Fibroblast of lung (primary cell): ENCODE measurements around the gene GABRB2. TPM values are rescaled to one million over a fixed set of nuclear protein-coding genes. Genes with fewer than 3 reads are reported as not detected.

Experiments used
- DNase-seq, 2 donors: peaks; one replicate each; pipeline versions ENCODE4 v3.0.0 to v3.0.0-alpha.2; 2010; ENCODE audit warnings: low read depth in 2 of 2
- H2AFZ ChIP-seq: 2 replicates; pipeline ENCODE4 v1.5.1; 2012; ENCODE audit warnings: low read length, control low read depth, inconsistent platforms
- H3K27ac ChIP-seq: 2 replicates; pipeline ENCODE4 v1.5.1; 2011; ENCODE audit warnings: low read length, control low read depth; ENCODE audit not compliant: insufficient read depth
- H3K27me3 ChIP-seq: 2 replicates; pipeline ENCODE4 v1.5.1; 2011; ENCODE audit warnings: mild to moderate bottlenecking, low read length; ENCODE audit not compliant: control insufficient read depth, insufficient read depth
- H3K36me3 ChIP-seq: 2 replicates; pipeline ENCODE4 v1.5.1; 2011; ENCODE audit warnings: low read length; ENCODE audit not compliant: control insufficient read depth, insufficient read depth
- H3K4me1 ChIP-seq: 2 replicates; pipeline ENCODE4 v1.5.1; 2011; ENCODE audit warnings: low read length; ENCODE audit not compliant: control insufficient read depth, insufficient read depth; ENCODE audit errors: extremely low read depth
- H3K4me2 ChIP-seq: 2 replicates; pipeline ENCODE4 v1.5.1; 2011; ENCODE audit warnings: low read length, control low read depth; ENCODE audit not compliant: insufficient read depth; ENCODE audit errors: extremely low read depth
- H3K4me3 ChIP-seq, 4 experiments: fragments of 200-600 bp in 1 of 4; sonication (generic) in 1 of 4; replicated peaks in 1 of 4; 2 replicates each; pipeline ENCODE4 v1.5.1; 2011 to 2016; ENCODE audit warnings: low read length in 4 of 4, low read depth in 3 of 4, mild to moderate bottlenecking in 3 of 4, control low read depth in 2 of 4, inconsistent platforms in 1 of 4, mixed read lengths in 1 of 4; ENCODE audit not compliant: insufficient read depth in 1 of 4; ENCODE audit errors: control extremely low read depth in 1 of 4
- H3K79me2 ChIP-seq: 2 replicates; pipeline ENCODE4 v1.5.1; 2012; ENCODE audit warnings: mild to moderate bottlenecking, low read length, inconsistent platforms; ENCODE audit not compliant: control insufficient read depth, insufficient read depth
- H3K9ac ChIP-seq: 2 replicates; pipeline ENCODE4 v1.5.1; 2011; ENCODE audit warnings: mild to moderate bottlenecking, low read length, control low read depth; ENCODE audit not compliant: insufficient read depth
- H3K9me3 ChIP-seq: 2 replicates; pipeline ENCODE4 v1.5.1; 2012; ENCODE audit warnings: low read depth, low read length; ENCODE audit not compliant: control insufficient read depth, insufficient read depth
- H4K20me1 ChIP-seq: 2 replicates; pipeline ENCODE4 v1.5.1; 2011; ENCODE audit warnings: low read length; ENCODE audit not compliant: control insufficient read depth, insufficient read depth; ENCODE audit errors: extremely low read depth
- EZH2 ChIP-seq: IDR thresholded peaks from 2 replicates; pipeline ENCODE4 v1.5.1; 2012; ENCODE audit warnings: low read length, control low read depth, mild to moderate bottlenecking; ENCODE audit errors: missing control alignments
- polyA plus RNA-seq, 2 donors: library from polyadenylated mRNA; depleted of rRNA in 1 of 2; stranded (reverse) in 1 of 2; unstranded in 1 of 2; fragments of >200 nt; gene quantifications; 2 replicates each; pipeline ENCODE4 v1.2.1, GENCODE V29; 2011 to 2012; ENCODE audit warnings: missing spikeins in 1 of 2
- total RNA-seq: library from RNA; depleted of rRNA; stranded (reverse); fragments of >200 nt; gene quantifications from 2 replicates; pipeline ENCODE4 v1.2.1, GENCODE V29; 2014
- TF ChIP-seq, protein P1 (sequence below), 2 donors: IDR thresholded peaks in 1 of 2; conservative IDR thresholded peaks in 1 of 2; 1 replicate in 1 of 2; 2 replicates in 1 of 2; pipeline ENCODE4 v1.5.1; 2011 to 2012; ENCODE audit warnings: low read length in 2 of 2, control low read depth in 1 of 2, inconsistent platforms in 1 of 2, low read depth in 1 of 2, mild to moderate bottlenecking in 1 of 2

Gene GABRB2
- total and polyA plus RNA-seq, 2 donors (not counting 1 experiment from before 2014, with no cell fraction given): under 0.01 to 0.01 TPM

DNA sequence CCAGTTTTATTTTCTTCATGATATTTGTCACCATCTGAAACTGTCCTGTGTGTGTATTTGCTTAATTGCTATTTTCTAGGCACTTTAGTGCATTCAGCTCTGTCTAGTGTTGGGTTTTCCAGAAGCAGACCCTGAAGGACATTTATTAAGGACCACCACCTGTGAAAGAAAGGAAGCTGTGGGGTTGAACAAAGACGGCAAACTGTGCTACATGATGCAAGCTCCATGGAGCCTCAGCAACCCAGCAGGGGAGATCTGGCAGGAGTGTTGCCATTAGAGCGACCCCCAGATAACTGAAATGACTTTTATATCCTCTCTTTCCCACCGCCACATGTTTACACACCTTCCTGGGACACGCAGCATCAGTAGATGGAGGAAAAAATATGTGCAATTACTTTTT, 125.5 kb downstream of the GABRB2 start:
- DNase-seq: no peak
- H3K36me3 ChIP-seq: no peaks in the 10 kb centered on the region
- H3K27me3 ChIP-seq: no peaks in the 10 kb centered on the region
- H3K4me3 ChIP-seq: no peak overlapping the region
- no peaks in the 10 kb centered on the region for H3K9me3 ChIP-seq
- H3K4me2 ChIP-seq: no peak overlapping the region
- H3K4me1 ChIP-seq: no peaks in the 10 kb centered on the region
- no peaks in the 10 kb centered on the region for H3K79me2 ChIP-seq
- H3K9ac ChIP-seq: no peak overlapping the region
- no peak overlapping the region for H3K27ac ChIP-seq
- TF ChIP-seq, protein P1, sequence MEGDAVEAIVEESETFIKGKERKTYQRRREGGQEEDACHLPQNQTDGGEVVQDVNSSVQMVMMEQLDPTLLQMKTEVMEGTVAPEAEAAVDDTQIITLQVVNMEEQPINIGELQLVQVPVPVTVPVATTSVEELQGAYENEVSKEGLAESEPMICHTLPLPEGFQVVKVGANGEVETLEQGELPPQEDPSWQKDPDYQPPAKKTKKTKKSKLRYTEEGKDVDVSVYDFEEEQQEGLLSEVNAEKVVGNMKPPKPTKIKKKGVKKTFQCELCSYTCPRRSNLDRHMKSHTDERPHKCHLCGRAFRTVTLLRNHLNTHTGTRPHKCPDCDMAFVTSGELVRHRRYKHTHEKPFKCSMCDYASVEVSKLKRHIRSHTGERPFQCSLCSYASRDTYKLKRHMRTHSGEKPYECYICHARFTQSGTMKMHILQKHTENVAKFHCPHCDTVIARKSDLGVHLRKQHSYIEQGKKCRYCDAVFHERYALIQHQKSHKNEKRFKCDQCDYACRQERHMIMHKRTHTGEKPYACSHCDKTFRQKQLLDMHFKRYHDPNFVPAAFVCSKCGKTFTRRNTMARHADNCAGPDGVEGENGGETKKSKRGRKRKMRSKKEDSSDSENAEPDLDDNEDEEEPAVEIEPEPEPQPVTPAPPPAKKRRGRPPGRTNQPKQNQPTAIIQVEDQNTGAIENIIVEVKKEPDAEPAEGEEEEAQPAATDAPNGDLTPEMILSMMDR (conservative IDR thresholded peaks at IDR 0.05 in 1 of 2, IDR thresholded peaks at IDR 0.05 in 1 of 2; ENCODE audit: low read depth in 1 of 2, low read length in 2 of 2): no peak
- no peak for TF ChIP-seq EZH2
- no peak overlapping the region for H2AFZ ChIP-seq
- no peaks in the 10 kb centered on the region for H4K20me1 ChIP-seq

DNA sequence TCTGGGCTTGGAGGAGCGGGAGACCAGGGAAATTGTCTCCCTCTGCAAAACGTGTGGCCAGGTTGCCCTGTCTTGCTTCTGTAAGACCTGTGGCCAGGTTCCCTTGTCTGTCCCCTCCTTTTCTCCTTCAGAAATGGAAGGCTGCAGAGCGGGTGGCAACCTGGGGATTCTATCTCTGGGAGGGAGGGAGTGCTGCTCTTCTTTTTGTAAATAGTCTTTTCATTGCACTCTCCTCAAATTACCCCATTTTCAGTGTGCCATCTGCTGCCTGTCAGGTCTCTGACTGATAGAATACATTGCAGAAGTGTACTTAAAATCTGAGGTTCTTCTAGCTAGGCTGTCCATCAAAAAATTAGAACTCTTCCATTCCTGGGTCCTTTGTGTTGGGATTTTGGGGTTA, 126.0 kb downstream of the GABRB2 start:
- H3K9ac ChIP-seq: no peak overlapping the region
- no peak for DNase-seq
- TF ChIP-seq, protein P1 (conservative IDR thresholded peaks at IDR 0.05 in 1 of 2, IDR thresholded peaks at IDR 0.05 in 1 of 2; ENCODE audit: low read depth in 1 of 2, low read length in 2 of 2): no peak
- TF ChIP-seq EZH2: no peak
- H3K4me1 ChIP-seq: no peaks in the 10 kb centered on the region
- H3K27ac ChIP-seq: no peak overlapping the region
- no peak overlapping the region for H3K4me3 ChIP-seq
- H3K4me2 ChIP-seq: no peak overlapping the region
- no peaks in the 10 kb centered on the region for H3K36me3 ChIP-seq
- no peak overlapping the region for H2AFZ ChIP-seq
- no peaks in the 10 kb centered on the region for H3K79me2 ChIP-seq
- H3K27me3 ChIP-seq: no peaks in the 10 kb centered on the region
- H4K20me1 ChIP-seq: no peaks in the 10 kb centered on the region
- no peaks in the 10 kb centered on the region for H3K9me3 ChIP-seq

DNA sequence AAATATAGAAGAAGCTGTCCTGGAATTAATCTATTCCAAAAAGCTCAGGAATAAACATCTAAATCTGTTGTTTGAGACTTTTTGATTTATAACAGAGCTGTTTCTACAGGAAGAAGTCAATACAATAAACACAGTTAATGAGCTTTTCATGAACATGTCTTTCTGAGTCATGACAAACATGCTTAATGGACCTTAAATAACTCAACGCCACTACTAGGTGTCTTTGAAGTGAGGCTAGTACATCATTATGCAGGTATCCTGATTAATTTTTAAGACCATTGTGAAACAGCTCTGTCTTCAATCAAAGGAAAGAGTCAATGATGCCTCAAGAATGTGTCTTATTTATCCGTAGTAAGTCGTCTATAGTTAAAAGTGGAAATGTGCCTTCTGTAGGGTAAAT, 131.6 kb downstream of the GABRB2 start:
- DNase-seq: no peak
- no peak overlapping the region for H3K4me2 ChIP-seq
- H3K4me3 ChIP-seq: no peak overlapping the region
- H3K9ac ChIP-seq: no peak overlapping the region
- TF ChIP-seq, protein P1 (conservative IDR thresholded peaks at IDR 0.05 in 1 of 2, IDR thresholded peaks at IDR 0.05 in 1 of 2; ENCODE audit: low read depth in 1 of 2, low read length in 2 of 2): no peak
- no peak for TF ChIP-seq EZH2
- no peaks in the 10 kb centered on the region for H3K9me3 ChIP-seq
- H3K79me2 ChIP-seq: no peaks in the 10 kb centered on the region
- no peak overlapping the region for H2AFZ ChIP-seq
- no peaks in the 10 kb centered on the region for H3K27me3 ChIP-seq
- H3K27ac ChIP-seq: no peak overlapping the region
- no peaks in the 10 kb centered on the region for H3K4me1 ChIP-seq
- H4K20me1 ChIP-seq: no peaks in the 10 kb centered on the region
- no peaks in the 10 kb centered on the region for H3K36me3 ChIP-seq
